Activated CD8-positive, alpha-beta T cell treated with anti-CD3 and anti-CD28 coated beads for 36 hours (primary cell): ENCODE results near the gene CXCL5. TPM values are rescaled to one million over a fixed set of nuclear protein-coding genes. Genes with fewer than 3 reads are reported as not detected.

Source experiments
- ATAC-seq: fragments of 200-7000 bp; cut with Tn5 transposase; one replicate; pipeline ENCODE4 v1.10.0; 2021; ENCODE audit warnings: mild to moderate bottlenecking, moderate library complexity
- CTCF ChIA-PET: fragments of 350-600 bp; sonication (Branson Sonifier 250); formaldehyde crosslinking; loops from one replicate; lab custom pipeline; 2021; ENCODE audit warnings: antibody characterized with exemption; lab: Charles Lee
- POLR2A ChIA-PET: fragments of 350-600 bp; sonication (Branson Sonifier 250); formaldehyde crosslinking; loops from one replicate; lab custom pipeline; 2021; ENCODE audit warnings: antibody characterized with exemption; lab: Charles Lee
- DNase-seq: peaks from one replicate; pipeline ENCODE4 v3.0.0-alpha.2; 2020
- H3K27ac Mint-ChIP-seq: one replicate; pipeline ENCODE4 v1.8.0; 2021; ENCODE audit warnings: mild to moderate bottlenecking, mixed read lengths
- H3K27me3 Mint-ChIP-seq: one replicate; pipeline ENCODE4 v1.8.0; 2021; ENCODE audit warnings: mixed read lengths
- H3K36me3 Mint-ChIP-seq: one replicate; pipeline ENCODE4 v1.8.0; 2021; ENCODE audit warnings: low read depth, mixed read lengths
- H3K4me1 Mint-ChIP-seq: one replicate; pipeline ENCODE4 v1.8.0; 2021; ENCODE audit warnings: low read depth, mixed read lengths
- H3K4me3 Mint-ChIP-seq: one replicate; pipeline ENCODE4 v1.8.0; 2021; ENCODE audit warnings: mild to moderate bottlenecking, moderate library complexity, mixed read lengths
- H3K9me3 Mint-ChIP-seq: one replicate; pipeline ENCODE4 v1.8.0; 2021; ENCODE audit warnings: mixed read lengths
- CTCF ChIP-seq: fragments of 200-600 bp; IDR thresholded peaks from one replicate; pipeline ENCODE4 v1.8.0; 2022; ENCODE audit warnings: antibody characterized with exemption, mild to moderate bottlenecking
- intact Hi-C: fragments of 100-400 bp; cut with micrococcal nuclease; formaldehyde crosslinking; loops from one replicate; pipeline ENCODE4 v1.10.0; 2022
- total RNA-seq, 2 experiments: library from RNA; stranded (reverse); gene quantifications; one replicate each; pipeline ENCODE4 v1.2.3, GENCODE V29; 2021

Gene CXCL5
- total RNA-seq, 2 experiments from 2014 or later, result not detected

GRCh38 chr4:73978886-73979285 lies 19.6 kb downstream of the CXCL5 start:
- H3K4me3 Mint-ChIP-seq, result no peak overlapping the region
- ATAC-seq (no peak), DNase-seq (no peak)
- no peaks in the 10 kb centered on the region for H3K36me3 Mint-ChIP-seq
- H3K27ac Mint-ChIP-seq, result no peak overlapping the region
- H3K27me3 Mint-ChIP-seq, result peaks cover 5% of the 10 kb centered on the region
- POLR2A ChIA-PET, result no interaction called here
- CTCF ChIA-PET, result no interaction called here
- H3K4me1 Mint-ChIP-seq, result no peaks in the 10 kb centered on the region
- intact Hi-C loops, result no loop called here
- peaks cover 6% of the 10 kb centered on the region for H3K9me3 Mint-ChIP-seq
- TF ChIP-seq CTCF, result no peak

- no peaks in the 10 kb centered on the region for H3K4me1 Mint-ChIP-seq
- no peak for ATAC-seq
- no peak for DNase-seq
- no peak overlapping the region for H3K27ac Mint-ChIP-seq
- no peak for TF ChIP-seq CTCF
- no peaks in the 10 kb centered on the region for H3K36me3 Mint-ChIP-seq
- H3K4me3 Mint-ChIP-seq, result no peak overlapping the region
- peaks cover 17% of the 10 kb centered on the region for H3K9me3 Mint-ChIP-seq
- intact Hi-C loops, result no loop called here
- ChIA-PET CTCF (no interaction called here), POLR2A (no interaction called here)
- peaks cover 4% of the 10 kb centered on the region for H3K27me3 Mint-ChIP-seq
These were observed 21.8 kb downstream of the CXCL5 start for GRCh38 chr4:73976716-73977115.

- TF ChIP-seq CTCF, result no peak
- intact Hi-C loops, result no loop called here
- Mint-ChIP-seq H3K27me3 (peaks cover 2% of the 10 kb centered on the region), H3K36me3 (no peaks in the 10 kb centered on the region), H3K4me3 (no peak overlapping the region), H3K4me1 (no peaks in the 10 kb centered on the region), H3K27ac (no peak overlapping the region), H3K9me3 (peaks cover 17% of the 10 kb centered on the region)
- DNase-seq, result no peak
- CTCF ChIA-PET, result no interaction called here
- ATAC-seq, result no peak
- POLR2A ChIA-PET, result no interaction called here
These were observed 22.3 kb downstream of the CXCL5 start for GRCh38 chr4:73976217-73976616.

GRCh38 chr4:73974352-73974751 lies 24.1 kb downstream of the CXCL5 start:
- peaks cover 22% of the 10 kb centered on the region for H3K9me3 Mint-ChIP-seq
- TF ChIP-seq CTCF, result no peak
- ChIA-PET CTCF (no interaction called here), POLR2A (no interaction called here)
- no peak overlapping the region for H3K4me3 Mint-ChIP-seq
- intact Hi-C loops, result no loop called here
- H3K27ac Mint-ChIP-seq, result no peak overlapping the region
- ATAC-seq (no peak), DNase-seq (no peak)
- H3K27me3 Mint-ChIP-seq, result no peaks in the 10 kb centered on the region
- H3K36me3 Mint-ChIP-seq, result no peaks in the 10 kb centered on the region
- H3K4me1 Mint-ChIP-seq, result no peaks in the 10 kb centered on the region

GRCh38 chr4:73970945-73971344 lies 27.5 kb downstream of the CXCL5 start:
- DNase-seq (no peak), ATAC-seq (no peak)
- Mint-ChIP-seq H3K4me1 (no peaks in the 10 kb centered on the region), H3K27me3 (no peaks in the 10 kb centered on the region), H3K4me3 (no peak overlapping the region), H3K36me3 (no peaks in the 10 kb centered on the region), H3K27ac (no peak overlapping the region), H3K9me3 (peaks cover 20% of the 10 kb centered on the region)
- ChIA-PET POLR2A (no interaction called here), CTCF (no interaction called here)
- TF ChIP-seq CTCF, result no peak
- intact Hi-C loops, result no loop called here
